Measurements from ENCODE around the gene KYAT1. TPM values are rescaled to one million over a fixed set of nuclear protein-coding genes. Genes with fewer than 3 reads are reported as not detected.
"Not testable (repeated sequence)": the region's sequence is repeated elsewhere in the genome, so short reads cannot be mapped to it uniquely, and the experiment has no call there.

Gene KYAT1
- total RNA-seq, 1 donor from 2014 or later = 9.5 TPM

GRCh38 chr9:128807827-128808226, 73.9 kb downstream of the KYAT1 start:
- TF ChIP-seq CTCF (IDR thresholded peaks at IDR 0.05; ENCODE audit: insufficient read depth, low read length, severe bottlenecking) = no peak
- Histone ChIP-seq H3K27me3 (ENCODE audit: control insufficient read depth, insufficient read depth, low read length) (no peaks in the 10 kb centered on the region), H3K36me3 (ENCODE audit: control insufficient read depth, insufficient read depth, low read length) (peaks cover 20% of the 10 kb centered on the region), H3K4me3 (ENCODE audit: low read depth, low read length) (no peak overlapping the region)
- FAIRE-seq (no peak), DNase-seq (ENCODE audit: low read depth) (no peak)

- peaks cover 20% of the 10 kb centered on the region for H3K36me3 ChIP-seq (ENCODE audit: control insufficient read depth, insufficient read depth, low read length)
- DNase-seq (ENCODE audit: low read depth) (no peak), FAIRE-seq (no peak)
- no peak for TF ChIP-seq CTCF (IDR thresholded peaks at IDR 0.05; ENCODE audit: insufficient read depth, low read length, severe bottlenecking)
- H3K27me3 ChIP-seq (ENCODE audit: control insufficient read depth, insufficient read depth, low read length) = no peaks in the 10 kb centered on the region
- no peak overlapping the region for H3K4me3 ChIP-seq (ENCODE audit: low read depth, low read length)
Observed at GRCh38 chr9:128805661-128806060, 76.1 kb downstream of the KYAT1 start.

GRCh38 chr9:128802482-128802881, 79.3 kb downstream of the KYAT1 start:
- no peak overlapping the region for H3K4me3 ChIP-seq (ENCODE audit: low read depth, low read length)
- no peak for DNase-seq (ENCODE audit: low read depth)
- TF ChIP-seq CTCF (IDR thresholded peaks at IDR 0.05; ENCODE audit: insufficient read depth, low read length, severe bottlenecking) = no peak
- FAIRE-seq = no peak
- no peaks in the 10 kb centered on the region for H3K27me3 ChIP-seq (ENCODE audit: control insufficient read depth, insufficient read depth, low read length)
- peaks cover 21% of the 10 kb centered on the region for H3K36me3 ChIP-seq (ENCODE audit: control insufficient read depth, insufficient read depth, low read length)

GRCh38 chr9:128800061-128800460, 81.7 kb downstream of the KYAT1 start:
- no peak for TF ChIP-seq CTCF (IDR thresholded peaks at IDR 0.05; ENCODE audit: insufficient read depth, low read length, severe bottlenecking)
- no peak for FAIRE-seq

GRCh38 chr9:128798896-128799295, 82.9 kb downstream of the KYAT1 start:
- Histone ChIP-seq H3K27me3 (ENCODE audit: control insufficient read depth, insufficient read depth, low read length) (no peaks in the 10 kb centered on the region), H3K4me3 (ENCODE audit: low read depth, low read length) (no peak overlapping the region), H3K36me3 (ENCODE audit: control insufficient read depth, insufficient read depth, low read length) (peaks cover 14% of the 10 kb centered on the region)
- no peak for FAIRE-seq
- no peak for TF ChIP-seq CTCF (IDR thresholded peaks at IDR 0.05; ENCODE audit: insufficient read depth, low read length, severe bottlenecking)
- DNase-seq (ENCODE audit: low read depth) = no peak

More at GRCh38 chr9:128800061-128800460, 81.7 kb downstream of the KYAT1 start:
- Histone ChIP-seq H3K36me3 (ENCODE audit: control insufficient read depth, insufficient read depth, low read length) (peaks cover 15% of the 10 kb centered on the region), H3K27me3 (ENCODE audit: control insufficient read depth, insufficient read depth, low read length) (no peaks in the 10 kb centered on the region), H3K4me3 (ENCODE audit: low read depth, low read length) (no peak overlapping the region)
- no peak for DNase-seq (ENCODE audit: low read depth)

- peaks cover 26% of the 10 kb centered on the region for H3K36me3 ChIP-seq (ENCODE audit: control insufficient read depth, insufficient read depth, low read length)
- H3K4me3 ChIP-seq (ENCODE audit: low read depth, low read length); H3K27me3 ChIP-seq (ENCODE audit: control insufficient read depth, insufficient read depth, low read length); FAIRE-seq; DNase-seq (ENCODE audit: low read depth): not testable (repeated sequence)
Observed at GRCh38 chr9:128794961-128795360, 86.8 kb downstream of the KYAT1 start.

All from bronchial epithelial cell (primary cell).